Activated B cell treated with CpG ODN at 0.5 μM for 24 hours (primary cell): Measurements from ENCODE around the gene CENPA. TPM values are rescaled to one million over a fixed set of nuclear protein-coding genes. Genes with fewer than 3 reads are reported as not detected.

ENCODE experiments used
- ATAC-seq: fragments of 200-7000 bp; cut with Tn5 transposase; one replicate; pipeline ENCODE4 v1.10.0; 2021; ENCODE audit warnings: low read depth, mild to moderate bottlenecking, moderate library complexity
- CTCF ChIA-PET: fragments of 350-600 bp; sonication (Branson Sonifier 250); formaldehyde crosslinking; loops from one replicate; lab custom pipeline; 2021; ENCODE audit warnings: antibody characterized with exemption; lab: Charles Lee
- POLR2A ChIA-PET: fragments of 350-600 bp; sonication (Branson Sonifier 250); formaldehyde crosslinking; loops from one replicate; lab custom pipeline; 2021; ENCODE audit warnings: antibody characterized with exemption; lab: Charles Lee
- DNase-seq: peaks from one replicate; pipeline ENCODE4 v3.0.0; 2022
- H3K27ac Mint-ChIP-seq: one replicate; pipeline ENCODE4 v1.8.0; 2020; ENCODE audit warnings: mixed read lengths
- H3K27me3 Mint-ChIP-seq: one replicate; pipeline ENCODE4 v1.8.0; 2021; ENCODE audit warnings: mixed read lengths
- H3K36me3 Mint-ChIP-seq: one replicate; pipeline ENCODE4 v1.8.0; 2021; ENCODE audit warnings: low read depth, mixed read lengths
- H3K4me1 Mint-ChIP-seq: one replicate; pipeline ENCODE4 v1.8.0; 2021; ENCODE audit warnings: mixed read lengths
- H3K4me3 Mint-ChIP-seq: one replicate; pipeline ENCODE4 v1.8.0; 2020; ENCODE audit warnings: mild to moderate bottlenecking, mixed read lengths
- H3K9me3 Mint-ChIP-seq: one replicate; pipeline ENCODE4 v1.8.0; 2020; ENCODE audit warnings: mixed read lengths
- intact Hi-C: fragments of 100-400 bp; cut with micrococcal nuclease; formaldehyde crosslinking; loops from one replicate; pipeline ENCODE4 v1.15.1; 2024
- total RNA-seq: library from RNA; stranded (reverse); gene quantifications from 2 replicates; pipeline ENCODE4 v1.2.3, GENCODE V29; 2022
- TF ChIP-seq, protein P1 (sequence below): fragments of 200-600 bp; IDR thresholded peaks from one replicate; pipeline ENCODE4 v1.8.0; 2022; ENCODE audit warnings: antibody characterized with exemption, mild to moderate bottlenecking

CENPA gene
- total RNA-seq, 1 donor from 2014 or later = 0.42 TPM

GRCh38 chr2:26782876-26783704, 2.8 kb upstream of the CENPA start:
- DNase-seq (no peak), ATAC-seq (no peak)
- ChIA-PET CTCF (no interaction called here), POLR2A (interaction anchor here (0.6 to 0.7 kb wide), 4 partner anchors 17 to 239 kb away, joined by 3 to 5 read pairs (median 4); no protein-coding TSS in a partner anchor)
- Mint-ChIP-seq H3K27ac (no peak overlapping the region), H3K36me3 (peaks cover 24% of the 10 kb centered on the region), H3K9me3 (no peaks in the 10 kb centered on the region), H3K4me1 (peaks cover 15% of the 10 kb centered on the region), H3K27me3 (peaks cover 3% of the 10 kb centered on the region), H3K4me3 (no peak overlapping the region)
- intact Hi-C loops = loop anchor here (10.0 kb wide), 2 partner anchors 272 to 438 kb away; partner anchors contain the start of genes ADGRF3, AGBL5 and SELENOI
- TF ChIP-seq, protein P1, sequence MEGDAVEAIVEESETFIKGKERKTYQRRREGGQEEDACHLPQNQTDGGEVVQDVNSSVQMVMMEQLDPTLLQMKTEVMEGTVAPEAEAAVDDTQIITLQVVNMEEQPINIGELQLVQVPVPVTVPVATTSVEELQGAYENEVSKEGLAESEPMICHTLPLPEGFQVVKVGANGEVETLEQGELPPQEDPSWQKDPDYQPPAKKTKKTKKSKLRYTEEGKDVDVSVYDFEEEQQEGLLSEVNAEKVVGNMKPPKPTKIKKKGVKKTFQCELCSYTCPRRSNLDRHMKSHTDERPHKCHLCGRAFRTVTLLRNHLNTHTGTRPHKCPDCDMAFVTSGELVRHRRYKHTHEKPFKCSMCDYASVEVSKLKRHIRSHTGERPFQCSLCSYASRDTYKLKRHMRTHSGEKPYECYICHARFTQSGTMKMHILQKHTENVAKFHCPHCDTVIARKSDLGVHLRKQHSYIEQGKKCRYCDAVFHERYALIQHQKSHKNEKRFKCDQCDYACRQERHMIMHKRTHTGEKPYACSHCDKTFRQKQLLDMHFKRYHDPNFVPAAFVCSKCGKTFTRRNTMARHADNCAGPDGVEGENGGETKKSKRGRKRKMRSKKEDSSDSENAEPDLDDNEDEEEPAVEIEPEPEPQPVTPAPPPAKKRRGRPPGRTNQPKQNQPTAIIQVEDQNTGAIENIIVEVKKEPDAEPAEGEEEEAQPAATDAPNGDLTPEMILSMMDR = no peak

GRCh38 chr2:26784570-26785234, 1.2 kb upstream of the CENPA start:
- Mint-ChIP-seq H3K4me1 (peaks cover 15% of the 10 kb centered on the region), H3K27ac (peak overlapping the region; percentile 65), H3K36me3 (peaks cover 12% of the 10 kb centered on the region), H3K27me3 (peaks cover 3% of the 10 kb centered on the region), H3K4me3 (peak overlapping the region; percentile 84), H3K9me3 (no peaks in the 10 kb centered on the region)
- ATAC-seq = no peak
- DNase-seq = no peak
- TF ChIP-seq, protein P1 = no peak
- POLR2A ChIA-PET = no interaction called here
- intact Hi-C loops = loop anchor here (1.0 to 10.0 kb wide), 5 partner anchors 20 to 907 kb away; partner anchors contain the start of genes ADGRF3, AGBL5, ASXL2 and CAD
- CTCF ChIA-PET = no interaction called here

- H3K27ac Mint-ChIP-seq = no peak overlapping the region
- intact Hi-C loops = loop anchor here (5.0 to 10.0 kb wide), 4 partner anchors 268 to 909 kb away; partner anchors contain the start of genes ADGRF3, AGBL5, ASXL2 and CAD
- H3K27me3 Mint-ChIP-seq = peaks cover 3% of the 10 kb centered on the region
- ATAC-seq (no peak), DNase-seq (no peak)
- TF ChIP-seq, protein P1 = no peak
- ChIA-PET CTCF (no interaction called here), POLR2A (interaction anchor here (0.6 to 1.4 kb wide), 4 partner anchors 11 to 184 kb away, joined by 3 to 4 read pairs (median 4); partner anchors contain the start of gene MAPRE3)
- no peaks in the 10 kb centered on the region for H3K9me3 Mint-ChIP-seq
- H3K4me1 Mint-ChIP-seq = peaks cover 15% of the 10 kb centered on the region
- H3K4me3 Mint-ChIP-seq = peak overlapping the region; percentile 78
- no peaks in the 10 kb centered on the region for H3K36me3 Mint-ChIP-seq
Measured at GRCh38 chr2:26786207-26787028, 562 bp downstream of the CENPA start.

DNA sequence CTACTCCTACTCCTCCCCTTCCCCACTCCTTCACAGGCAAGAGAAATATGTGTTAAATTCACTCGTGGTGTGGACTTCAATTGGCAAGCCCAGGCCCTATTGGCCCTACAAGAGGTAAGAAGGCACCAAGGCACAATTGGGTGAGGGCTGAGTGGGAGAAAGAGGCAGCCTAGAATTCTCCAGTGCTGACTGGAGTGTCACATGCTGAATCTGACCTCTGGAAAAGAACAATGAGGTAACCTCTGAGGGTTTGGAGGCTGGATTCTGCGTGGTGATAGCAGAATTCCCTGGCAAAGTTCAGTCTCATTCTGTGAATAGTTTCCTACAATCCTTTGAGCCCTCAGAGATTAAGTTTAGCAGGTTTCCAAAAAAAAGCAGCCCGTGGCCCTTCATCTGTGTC, 6.9 kb downstream of the CENPA start:
- TF ChIP-seq, protein P1 = no peak
- POLR2A ChIA-PET = no interaction called here
- Mint-ChIP-seq H3K9me3 (no peaks in the 10 kb centered on the region), H3K4me3 (no peak overlapping the region), H3K36me3 (no peaks in the 10 kb centered on the region), H3K27me3 (no peaks in the 10 kb centered on the region), H3K27ac (no peak overlapping the region), H3K4me1 (no peaks in the 10 kb centered on the region)
- intact Hi-C loops = no loop called here
- CTCF ChIA-PET = no interaction called here
- ATAC-seq (no peak), DNase-seq (no peak)
